HG03108 (cell line): Measurements from ENCODE around the gene USB1.

ENCODE experiments used
- ATAC-seq: cut with Tn5 transposase; IDR thresholded peaks from one replicate; pipeline ENCODE4 v1.9.1; 2021; ENCODE audit warnings: moderate library complexity; ENCODE audit not compliant: unreplicated experiment

USB1 gene

DNA sequence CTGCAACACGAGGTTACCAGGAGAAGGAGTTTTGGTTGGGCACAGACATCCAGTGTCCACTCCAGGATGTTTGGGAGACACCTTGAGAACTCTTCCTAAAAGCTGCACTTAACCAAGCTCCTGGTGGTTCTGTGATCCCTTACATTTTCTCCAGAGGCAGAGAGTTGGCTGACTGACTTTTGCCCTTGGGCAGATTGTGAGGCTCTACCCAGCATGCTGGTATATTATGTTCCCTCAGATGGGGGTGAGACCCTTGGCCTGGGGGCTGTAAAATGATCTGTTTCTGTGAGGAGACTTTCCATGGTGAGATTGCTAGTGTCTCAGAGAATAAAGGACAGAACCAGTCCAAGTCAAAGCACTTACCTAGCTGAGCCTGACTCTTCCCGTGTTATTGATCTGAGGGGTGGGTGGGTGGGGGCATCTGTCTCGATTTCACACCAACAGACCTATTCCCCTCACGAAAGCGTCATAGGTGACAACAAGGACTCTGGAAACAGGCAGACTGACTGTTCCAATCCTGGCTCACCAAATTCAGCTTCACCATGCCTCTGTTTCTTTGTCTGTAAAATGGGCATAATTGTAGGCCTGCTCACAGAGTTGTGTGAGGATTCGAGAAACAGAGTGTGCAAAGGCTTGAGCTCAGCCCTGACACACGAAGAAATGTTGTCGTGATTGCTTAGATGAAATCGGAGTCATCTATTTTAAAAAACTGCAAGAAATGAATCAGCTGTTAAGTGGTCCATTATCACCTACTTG is 12.2 kb downstream of the USB1 start:
- no peak for ATAC-seq

DNA sequence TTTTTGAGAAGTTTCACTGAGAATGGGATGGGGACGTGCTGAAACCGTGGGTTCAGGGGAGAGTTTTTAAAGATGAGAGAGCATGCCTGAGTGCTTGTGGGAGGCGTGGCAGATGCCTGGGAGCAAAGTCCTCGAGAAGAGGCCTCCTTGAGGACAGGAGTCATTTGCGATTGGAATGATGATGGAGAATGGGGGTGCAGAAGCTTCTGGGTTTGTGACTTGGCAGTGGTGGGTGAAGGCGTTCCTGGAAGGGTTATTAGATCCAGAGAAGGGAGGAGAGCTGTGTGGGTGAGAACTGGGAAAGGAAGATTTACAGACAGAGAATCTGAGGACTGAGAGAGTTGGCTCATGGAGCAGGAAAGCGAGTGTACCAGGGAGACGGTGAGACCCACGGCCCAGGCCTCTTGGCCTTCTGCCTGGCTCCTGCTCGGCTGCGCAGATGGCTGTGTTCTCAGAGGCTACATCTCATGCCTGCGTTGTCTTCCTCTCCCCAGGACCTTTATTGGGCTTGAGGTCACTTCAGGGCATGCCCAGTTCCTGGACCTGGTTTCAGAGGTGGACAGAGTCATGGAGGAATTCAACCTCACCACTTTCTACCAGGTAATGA is 15.7 kb downstream of the USB1 start:
- no peak for ATAC-seq

DNA sequence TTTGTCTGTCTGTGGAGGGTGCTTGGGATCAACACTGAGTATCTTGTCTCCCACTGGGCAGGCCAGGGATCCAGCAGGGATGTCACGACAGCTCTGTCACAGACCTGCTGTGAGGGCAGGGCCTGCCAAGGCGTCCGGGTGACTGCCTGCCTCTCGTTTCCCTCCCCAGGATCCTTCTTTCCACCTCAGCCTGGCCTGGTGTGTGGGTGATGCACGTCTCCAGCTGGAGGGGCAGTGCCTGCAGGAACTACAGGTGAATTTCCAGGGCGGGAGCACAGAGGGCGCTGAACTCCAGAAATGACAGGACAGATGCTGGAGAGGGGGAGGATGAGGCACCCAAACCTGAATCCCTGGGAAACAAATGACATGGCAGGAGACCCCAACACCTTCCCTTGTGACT is 17.6 kb downstream of the USB1 start:
- ATAC-seq: no peak

DNA sequence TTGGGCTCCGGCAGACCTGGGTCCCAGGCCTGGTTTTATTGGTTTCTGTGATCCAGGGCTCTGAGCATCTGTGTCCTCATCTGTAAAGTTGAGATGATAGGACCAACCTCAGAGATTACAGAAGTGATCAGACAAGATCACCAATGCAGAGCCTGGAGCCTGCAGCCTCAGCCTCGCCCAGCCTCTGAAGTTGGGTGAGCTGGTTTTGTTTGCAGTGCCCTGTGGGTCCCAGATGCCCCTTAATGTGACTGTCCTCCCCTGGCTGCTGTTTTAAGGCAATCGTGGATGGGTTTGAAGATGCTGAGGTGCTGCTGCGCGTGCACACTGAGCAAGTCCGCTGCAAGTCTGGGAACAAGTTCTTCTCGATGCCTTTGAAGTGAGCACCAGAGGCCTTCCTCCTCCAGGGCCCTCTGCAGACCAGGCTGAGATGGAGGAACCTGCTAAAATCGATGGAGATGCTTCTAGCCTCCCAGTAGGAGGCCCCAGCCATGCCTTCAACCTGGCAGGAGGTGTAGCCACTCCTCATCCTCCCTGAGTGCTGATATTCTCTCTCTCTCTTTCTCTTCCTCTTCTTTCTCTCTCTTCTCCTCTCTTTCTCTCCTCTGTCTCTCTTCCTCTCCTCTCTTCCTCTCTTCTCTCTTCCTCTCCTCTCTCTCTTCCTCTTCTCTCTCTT is 18.8 kb downstream of the USB1 start:
- no peak for ATAC-seq

DNA sequence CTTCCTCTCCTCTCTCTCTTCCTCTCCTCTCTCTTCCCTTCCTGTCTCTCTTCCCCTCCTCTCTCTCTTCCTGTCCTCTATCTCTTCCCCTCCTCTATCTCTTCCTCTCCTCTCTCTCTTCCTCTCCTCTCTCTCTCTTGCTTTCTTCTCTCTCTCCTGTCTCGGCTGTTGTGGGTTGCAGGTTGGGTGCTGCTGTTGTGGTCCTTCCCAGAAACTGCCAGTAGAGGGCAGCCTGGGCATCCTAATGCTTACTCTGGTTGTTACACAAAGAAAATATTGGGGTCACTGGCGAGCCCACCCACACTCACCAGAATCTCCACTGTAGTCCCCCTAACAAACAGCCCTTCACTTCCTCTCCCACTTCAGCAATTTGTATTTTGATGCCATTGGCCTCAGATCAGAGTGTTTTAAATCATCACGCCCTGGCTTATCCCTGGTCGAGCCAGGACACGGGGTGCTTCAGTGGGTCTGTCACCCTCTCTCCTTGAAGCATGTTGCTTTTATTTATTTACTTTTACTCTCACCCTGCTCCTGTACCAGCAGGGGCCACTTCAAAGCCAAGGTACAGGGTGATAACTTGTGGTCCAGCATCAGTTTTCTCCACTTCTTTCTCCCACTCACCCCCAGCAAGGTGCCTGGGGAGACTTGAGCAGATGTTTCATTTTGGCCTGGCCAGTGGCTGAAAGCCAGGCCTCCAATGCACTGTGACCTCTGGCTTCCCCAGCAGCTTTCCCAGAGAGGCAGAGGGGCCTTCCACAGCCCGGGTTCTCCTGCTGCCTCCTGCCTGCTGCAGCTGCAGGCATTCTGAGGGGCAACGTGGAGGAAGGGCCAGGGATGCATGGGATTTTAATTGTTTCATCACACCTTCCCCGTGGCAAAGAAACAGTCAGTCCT is 19.7 kb downstream of the USB1 start:
- no peak for ATAC-seq

DNA sequence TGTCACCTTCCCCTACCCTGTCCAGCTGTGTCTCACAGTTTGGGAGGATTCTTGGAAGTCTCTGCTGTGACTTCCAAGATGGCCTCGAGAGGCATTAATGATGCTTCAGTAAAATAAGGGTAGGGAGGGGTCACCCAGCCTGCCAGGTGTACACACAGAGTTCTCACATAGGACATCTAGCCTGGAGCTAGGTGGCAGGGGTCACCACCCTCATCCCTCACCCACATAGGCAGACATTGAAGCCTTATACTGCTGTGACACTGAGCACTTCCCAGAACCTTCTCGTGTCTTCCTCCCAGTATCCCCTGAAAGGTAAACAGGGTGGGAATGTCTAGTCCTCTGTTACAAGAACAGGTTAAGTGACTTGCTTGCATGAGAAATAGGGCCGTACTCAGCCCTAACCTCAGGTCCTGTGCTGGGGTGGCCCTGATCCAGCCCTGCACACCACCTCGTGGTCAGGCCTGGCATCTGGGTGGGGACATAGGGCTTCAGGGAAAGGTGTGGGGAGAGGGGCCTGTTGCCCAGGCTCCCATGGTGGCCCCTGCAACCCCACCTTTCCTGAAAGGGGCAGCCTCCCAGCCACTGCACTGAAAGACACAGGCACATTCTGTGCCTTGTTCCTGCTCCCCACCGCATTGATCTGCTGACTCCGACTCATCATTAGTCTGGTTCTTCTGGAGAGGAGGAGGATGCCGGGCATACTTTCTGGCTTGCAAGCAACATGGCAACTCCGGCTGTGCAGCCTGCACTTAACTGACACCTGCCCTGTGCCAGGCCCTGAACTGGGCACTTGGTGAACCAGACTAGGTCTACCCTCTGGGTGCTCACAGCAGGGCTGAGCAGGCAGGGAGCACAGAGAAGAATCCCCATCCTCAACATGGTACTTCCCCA is 20.7 kb downstream of the USB1 start:
- no peak for ATAC-seq

DNA sequence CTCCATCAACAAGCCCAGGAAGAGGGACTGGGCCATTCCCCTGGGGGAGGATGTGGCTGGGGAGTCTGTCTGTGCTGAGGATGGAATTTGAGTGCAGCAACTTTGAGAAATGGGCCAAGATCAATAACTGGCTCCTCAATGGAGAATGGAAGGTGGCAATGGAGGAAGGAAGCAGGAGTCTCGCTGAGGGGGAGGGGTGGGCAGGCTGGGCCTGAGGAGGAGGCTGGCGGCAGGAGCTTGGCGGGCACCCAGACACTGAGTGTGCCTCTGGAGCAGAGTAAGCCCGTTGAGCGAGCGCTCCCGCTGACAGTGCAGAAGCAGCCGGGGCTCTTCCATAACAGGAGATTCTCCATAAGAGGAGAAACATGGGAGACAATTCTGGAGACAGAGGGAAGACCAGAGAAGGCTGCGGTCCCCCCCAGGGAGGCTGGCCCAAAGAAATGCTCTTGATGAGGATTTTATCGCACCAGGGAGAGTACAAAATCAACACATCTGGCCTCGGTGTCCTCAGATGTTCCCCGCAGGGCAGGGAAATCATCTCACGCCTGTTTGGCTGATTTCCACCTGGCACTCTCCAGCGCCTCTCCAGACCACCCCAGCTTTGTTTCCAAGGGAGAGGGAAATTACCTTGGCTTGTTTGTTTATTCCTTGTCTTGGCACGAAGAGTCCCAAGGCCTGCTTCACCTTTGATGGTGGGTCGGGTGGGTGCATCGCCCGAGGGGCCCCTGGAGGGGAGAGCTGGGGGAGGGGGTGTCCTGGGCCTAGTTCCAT is 21.6 kb downstream of the USB1 start:
- ATAC-seq: no peak

DNA sequence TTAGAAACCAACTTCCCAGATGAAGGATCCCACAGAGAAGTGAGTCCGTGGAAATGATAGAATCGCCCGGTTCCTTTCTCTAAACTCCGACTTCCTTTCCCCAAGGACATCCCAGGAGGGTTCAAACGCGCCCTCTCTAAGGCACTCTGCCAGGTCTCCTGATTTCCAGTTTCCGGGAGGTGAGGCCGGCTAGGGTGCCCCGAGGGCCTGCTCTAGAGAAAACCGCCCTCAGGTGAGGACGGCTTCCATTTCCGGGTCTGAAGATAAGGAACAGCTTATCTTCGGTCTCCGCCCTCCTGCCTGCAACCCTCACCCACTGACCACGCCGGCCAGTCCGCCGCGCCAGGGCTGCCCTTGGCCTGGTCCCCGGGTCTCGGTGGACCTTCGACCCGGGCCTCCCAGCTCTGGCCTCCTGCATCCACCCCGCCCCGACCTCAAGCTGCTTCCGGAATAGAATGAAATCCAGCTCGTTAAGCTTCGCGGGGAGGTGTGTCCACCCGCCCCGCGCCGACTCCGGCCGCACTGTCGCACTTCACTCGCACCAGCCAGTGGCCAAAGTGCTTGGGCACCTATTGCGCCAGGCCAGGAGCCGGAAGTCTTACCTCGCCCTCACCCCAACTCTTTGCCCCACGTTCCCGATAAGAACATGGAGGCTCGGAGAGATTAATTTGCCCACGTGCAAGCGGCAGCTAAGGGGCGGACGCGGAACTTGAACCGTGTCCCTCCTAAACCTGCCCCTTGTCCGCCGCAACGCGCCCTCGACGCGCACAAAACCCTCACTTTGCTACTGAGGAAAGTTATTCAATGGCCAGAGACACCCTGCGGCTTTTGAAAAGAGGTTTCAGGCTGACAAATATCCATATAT is 23.5 kb downstream of the USB1 start:
- ATAC-seq: no peak

DNA sequence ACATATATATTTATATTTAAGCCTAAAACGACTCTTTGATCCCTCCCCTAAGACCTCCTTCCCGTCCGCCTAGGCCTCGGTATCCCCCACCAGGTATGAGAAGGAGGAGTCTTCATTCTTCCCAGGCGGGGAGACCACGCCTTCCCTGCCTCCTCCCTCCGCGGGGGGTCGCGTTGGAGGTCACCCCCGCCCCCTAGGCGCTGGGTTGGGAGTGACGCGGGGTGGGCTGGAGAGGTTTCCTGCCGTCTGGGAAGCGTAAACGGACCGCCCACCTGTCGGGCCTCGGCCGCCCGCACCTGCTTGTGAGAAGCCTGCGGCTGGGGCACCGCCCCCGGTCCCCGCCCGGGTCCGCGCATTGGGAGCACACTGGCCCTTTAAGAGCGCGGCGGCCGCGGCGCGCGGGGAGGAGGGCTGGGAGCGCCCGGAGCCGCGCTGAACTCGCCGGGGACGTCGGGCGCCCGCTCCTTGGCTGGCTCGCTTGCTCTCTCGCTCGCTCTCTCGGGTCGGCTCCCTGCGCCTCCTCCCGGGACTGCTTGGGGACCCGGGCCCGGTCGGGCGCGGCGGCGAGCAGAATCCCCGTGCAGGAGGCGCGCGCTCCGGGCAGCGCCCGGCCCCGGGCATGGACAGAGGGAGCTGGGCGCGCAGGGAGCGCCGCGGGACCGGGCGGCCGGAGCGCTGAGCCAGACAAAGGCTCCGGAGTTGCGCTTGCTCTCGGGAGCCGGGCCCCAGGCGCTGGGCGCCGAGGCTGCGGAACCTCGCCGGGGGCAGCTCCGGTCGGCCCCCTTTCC is 24.3 kb downstream of the USB1 start, which contains the start of gene MMP15:
Gene MMP15 (plus strand): TSS at position 404 of the 788 bp plus-strand sequence. CDS start 597 bp downstream, outside the sequence.
- ATAC-seq: peak; percentile 49

DNA sequence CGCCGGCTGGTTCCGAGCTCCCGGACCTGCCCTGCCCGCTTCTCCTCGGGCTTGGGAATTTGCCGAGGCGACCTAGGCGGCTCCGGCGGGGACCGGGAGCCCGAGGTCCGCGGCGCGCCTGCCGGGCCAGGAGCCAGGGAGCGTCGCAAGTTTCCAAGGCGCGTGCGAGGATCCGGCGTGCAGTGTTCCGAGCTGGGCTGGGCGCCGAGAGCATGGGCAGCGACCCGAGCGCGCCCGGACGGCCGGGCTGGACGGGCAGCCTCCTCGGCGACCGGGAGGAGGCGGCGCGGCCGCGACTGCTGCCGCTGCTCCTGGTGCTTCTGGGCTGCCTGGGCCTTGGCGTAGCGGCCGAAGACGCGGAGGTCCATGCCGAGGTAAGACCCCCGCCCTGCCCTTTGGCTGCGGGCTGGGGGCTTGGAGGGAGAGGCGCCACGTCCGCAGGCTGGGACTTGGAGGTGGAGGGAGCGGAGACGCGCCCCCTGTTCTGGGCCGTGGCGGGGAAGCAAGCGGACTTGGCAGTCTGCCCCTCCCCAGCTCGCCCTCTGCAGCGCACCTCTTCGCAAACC is 25.0 kb downstream of the USB1 start:
- ATAC-seq: no peak

DNA sequence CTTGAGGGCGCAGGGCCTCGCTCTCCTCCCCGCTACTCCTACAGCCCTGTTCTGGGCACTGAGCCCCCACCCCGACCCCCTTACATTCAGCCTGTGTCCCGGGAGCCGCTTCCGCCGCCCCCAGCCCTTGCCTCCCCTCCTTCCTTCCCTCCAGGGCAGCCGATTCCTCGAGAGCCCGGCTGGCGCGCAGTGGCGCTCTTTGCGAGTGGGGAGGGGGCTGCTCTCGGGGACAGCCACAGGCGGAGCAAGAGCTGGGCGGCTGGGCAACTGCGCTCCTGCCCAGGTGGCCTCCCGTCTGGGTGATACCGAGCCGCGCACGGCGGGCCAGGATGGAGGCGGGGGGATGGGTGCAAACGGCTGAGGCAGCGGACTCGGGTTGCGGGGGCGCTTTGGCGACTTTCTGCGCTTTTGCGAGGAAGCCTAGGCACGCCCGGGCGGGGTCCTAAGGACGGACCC is 25.5 kb downstream of the USB1 start:
- no peak for ATAC-seq

DNA sequence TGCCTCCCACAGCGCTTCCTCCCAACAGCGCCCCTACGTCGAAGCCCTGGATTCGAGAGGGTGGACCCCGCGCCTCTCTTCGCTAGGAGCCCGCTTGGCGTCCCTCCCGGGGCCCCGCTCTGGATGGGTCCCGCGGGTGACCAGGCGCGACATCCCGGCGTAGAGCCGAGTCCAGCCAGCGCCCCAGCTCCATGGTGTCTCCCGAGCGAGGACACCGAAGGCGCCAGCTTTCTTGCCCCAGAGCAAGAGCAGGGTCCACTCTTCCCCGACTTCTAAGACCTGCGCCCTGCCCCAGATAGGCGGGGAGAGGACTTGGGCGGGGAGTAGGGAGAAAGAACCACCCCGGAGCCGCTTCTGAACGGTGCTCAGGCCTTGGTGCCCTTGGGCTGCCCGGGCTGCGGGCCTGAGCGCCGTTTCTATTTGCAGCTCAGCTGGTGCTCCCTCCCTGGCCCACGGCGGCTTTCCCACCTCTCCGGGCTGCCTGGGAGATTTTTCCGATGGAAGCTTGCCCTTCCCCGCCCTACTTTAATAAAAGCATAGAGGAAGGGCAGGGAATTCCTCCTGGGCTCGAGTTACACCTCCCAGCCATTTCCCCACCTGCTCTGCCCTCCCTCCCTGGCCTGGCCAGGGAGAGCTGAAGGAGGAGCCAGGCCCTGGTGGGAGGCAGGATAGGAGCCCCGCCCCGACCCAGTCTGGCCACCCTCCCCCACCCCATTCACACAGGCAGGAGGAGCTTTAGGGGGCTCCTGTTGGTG is 26.1 kb downstream of the USB1 start:
- no peak for ATAC-seq

DNA sequence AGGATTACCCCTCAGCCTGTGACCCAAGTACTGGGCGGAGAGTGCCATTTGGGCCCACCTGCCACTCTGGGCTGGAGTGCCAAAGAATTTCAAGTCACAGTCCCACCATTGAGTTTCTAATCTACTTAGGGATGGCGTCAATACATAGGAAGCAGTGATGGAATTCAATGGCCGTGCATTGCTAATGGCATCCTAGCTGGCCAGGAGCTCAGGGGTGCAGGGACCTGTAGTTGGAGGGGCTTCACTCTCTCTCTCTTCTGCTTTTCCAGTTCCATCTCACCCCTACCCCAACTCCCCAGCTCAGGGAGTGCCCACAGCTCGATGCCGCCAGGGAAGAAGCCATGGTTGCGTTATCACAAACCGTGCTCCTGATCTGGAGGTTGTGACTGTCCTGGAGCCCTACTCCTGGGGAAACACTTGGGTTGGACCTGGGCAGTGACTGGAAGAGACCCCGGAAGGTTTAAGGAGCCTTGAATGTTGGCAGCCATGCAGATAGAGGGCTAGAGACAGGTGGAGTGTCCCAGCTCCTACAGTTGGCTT is 26.8 kb downstream of the USB1 start:
- no peak for ATAC-seq

DNA sequence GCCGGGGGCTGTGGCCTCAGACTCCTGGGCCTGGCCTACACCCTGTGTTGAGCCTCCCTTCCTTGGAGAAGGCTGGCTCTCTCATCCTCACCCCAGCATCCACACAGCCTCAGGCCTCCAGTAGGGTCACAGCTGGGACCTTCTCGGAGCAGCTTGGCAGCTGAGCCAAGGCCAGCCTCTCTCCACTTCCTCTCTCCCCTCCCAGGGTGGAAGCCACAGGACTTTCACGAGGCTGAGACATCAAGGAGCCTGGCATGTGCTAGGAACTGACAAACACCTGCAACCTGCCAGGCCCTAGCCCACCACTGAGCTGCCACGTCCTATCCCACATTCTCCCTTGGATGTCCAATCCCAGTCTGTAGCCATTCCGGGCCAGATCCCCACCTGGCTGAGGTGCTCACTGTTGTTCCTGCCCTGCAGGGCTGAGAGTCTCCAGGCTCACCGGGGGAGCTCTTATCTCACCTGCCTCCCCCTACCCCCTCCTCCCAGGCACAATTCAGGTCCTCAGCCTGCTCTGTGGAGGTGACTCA is 27.4 kb downstream of the USB1 start:
- ATAC-seq: no peak

DNA sequence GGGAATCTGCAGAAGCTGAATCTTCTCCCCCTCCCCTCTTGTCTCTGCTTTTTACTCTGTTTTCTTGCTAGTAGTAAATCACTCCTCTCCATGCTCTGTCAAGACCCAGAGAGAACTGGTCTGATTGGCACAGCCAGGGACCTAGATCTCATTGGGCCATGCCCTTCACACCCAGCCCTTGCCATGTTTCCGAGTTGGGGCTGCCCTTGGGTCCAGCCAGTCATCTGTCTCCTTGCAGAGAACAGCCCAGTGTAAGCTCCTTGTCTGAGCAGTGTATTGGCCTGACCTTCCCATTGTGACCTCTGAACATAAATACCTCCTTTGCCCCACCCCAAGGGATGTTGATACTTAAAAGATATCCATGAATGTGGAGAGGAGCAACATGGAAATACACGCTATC is 28.2 kb downstream of the USB1 start:
- no peak for ATAC-seq
